ENCODE data around the gene SCFD1.
A peak's percentile ranks its signal among the peaks of the same experiment; 100 is the strongest.
"Not testable (repeated sequence)": the region's sequence is repeated elsewhere in the genome, so short reads cannot be mapped to it uniquely, and the experiment has no call there.

Gene SCFD1

DNA sequence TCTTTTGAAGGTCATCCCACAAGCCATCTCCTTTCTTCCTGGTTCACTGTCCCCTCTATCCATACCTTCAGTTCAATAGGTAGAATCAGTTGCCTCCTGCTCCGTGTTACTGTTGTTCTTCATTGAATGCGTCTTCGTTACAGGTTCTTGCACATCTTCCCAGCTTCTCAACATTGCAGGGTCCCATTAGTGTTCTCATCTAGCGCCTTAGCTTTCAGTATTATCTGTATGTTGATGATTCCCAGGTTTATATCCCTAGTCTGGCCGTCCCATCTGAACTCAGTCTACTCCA, 2.0 kb downstream of the SCFD1 start:
- Histone ChIP-seq H3K36me3 (ENCODE audit: insufficient read depth, low read length) (peaks cover 2% of the 10 kb centered on the region), H3K4me3 (ENCODE audit: low read length) (peak overlapping the region; percentile 72), H3K4me1 (ENCODE audit: insufficient read depth, low read length) (peaks cover 10% of the 10 kb centered on the region)

DNA sequence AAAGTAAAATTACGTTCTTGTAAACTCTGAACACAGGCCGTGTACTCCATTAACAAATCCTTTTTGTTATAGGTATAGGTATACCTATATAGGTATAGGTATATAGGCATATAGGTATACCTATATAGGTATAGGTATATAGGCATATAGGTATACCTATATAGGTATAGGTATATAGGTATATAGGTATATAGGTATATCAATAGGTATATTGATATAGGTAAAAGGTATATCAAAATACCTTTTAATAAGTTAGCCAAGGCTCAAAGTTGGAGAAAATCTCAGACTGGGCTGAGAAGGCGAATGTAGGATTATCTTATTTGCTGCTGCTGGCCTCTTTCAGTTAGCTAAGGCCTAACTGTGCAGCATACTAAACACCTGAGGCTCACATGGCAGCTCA, 3.4 kb downstream of the SCFD1 start:
- Histone ChIP-seq H3K9me3 (ENCODE audit: low read length) (peaks cover 4% of the 10 kb centered on the region), H2AFZ (ENCODE audit: low read depth, low read length) (no peak overlapping the region)

More for the DNA sequence above, 2.0 kb downstream of the SCFD1 start:
- Histone ChIP-seq H3K27me3 (ENCODE audit: insufficient read depth, low read length) (no peaks in the 10 kb centered on the region), H3K9me3 (ENCODE audit: low read length) (peaks cover 4% of the 10 kb centered on the region), H2AFZ (ENCODE audit: low read depth, low read length) (no peak overlapping the region)

DNA sequence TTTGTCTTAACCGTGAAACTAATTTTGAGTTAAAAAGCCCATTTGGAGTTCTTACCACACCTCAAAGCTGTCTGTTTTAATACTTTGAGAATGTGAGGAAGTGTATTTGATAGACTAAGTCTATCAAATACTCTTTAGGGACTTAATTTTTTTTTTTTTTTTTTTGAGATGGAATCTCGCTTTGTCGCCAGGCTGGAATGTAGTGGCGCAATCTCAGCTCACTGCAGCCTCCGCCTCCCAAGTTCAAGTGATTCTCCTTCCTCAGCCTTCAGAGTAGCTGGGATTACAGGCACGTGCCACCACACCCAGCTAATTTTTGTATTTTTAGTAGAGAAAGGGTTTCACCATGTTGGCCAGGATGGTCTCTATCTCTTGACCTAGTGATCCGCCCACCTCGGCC, 7.3 kb downstream of the SCFD1 start:
- H3K9me3 ChIP-seq (ENCODE audit: low read length); H3K4me1 ChIP-seq (ENCODE audit: insufficient read depth, low read length); H3K4me3 ChIP-seq (ENCODE audit: low read length); H2AFZ ChIP-seq (ENCODE audit: low read depth, low read length); H3K27me3 ChIP-seq (ENCODE audit: insufficient read depth, low read length): not testable (repeated sequence)
- peaks cover 22% of the 10 kb centered on the region for H3K36me3 ChIP-seq (ENCODE audit: insufficient read depth, low read length)

More for the DNA sequence above, 3.4 kb downstream of the SCFD1 start:
- Histone ChIP-seq H3K36me3 (ENCODE audit: insufficient read depth, low read length) (peaks cover 2% of the 10 kb centered on the region), H3K4me1 (ENCODE audit: insufficient read depth, low read length) (peaks cover 10% of the 10 kb centered on the region), H3K4me3 (ENCODE audit: low read length) (no peak overlapping the region), H3K27me3 (ENCODE audit: insufficient read depth, low read length) (no peaks in the 10 kb centered on the region)

- Histone ChIP-seq H3K9me3 (ENCODE audit: low read length) (peaks cover under 1% of the 10 kb centered on the region), H3K36me3 (ENCODE audit: insufficient read depth, low read length) (peaks cover 26% of the 10 kb centered on the region), H3K27me3 (ENCODE audit: insufficient read depth, low read length) (no peaks in the 10 kb centered on the region)
Observed at GRCh38 chr14:30630248-30630647, 8.1 kb downstream of the SCFD1 start.

DNA sequence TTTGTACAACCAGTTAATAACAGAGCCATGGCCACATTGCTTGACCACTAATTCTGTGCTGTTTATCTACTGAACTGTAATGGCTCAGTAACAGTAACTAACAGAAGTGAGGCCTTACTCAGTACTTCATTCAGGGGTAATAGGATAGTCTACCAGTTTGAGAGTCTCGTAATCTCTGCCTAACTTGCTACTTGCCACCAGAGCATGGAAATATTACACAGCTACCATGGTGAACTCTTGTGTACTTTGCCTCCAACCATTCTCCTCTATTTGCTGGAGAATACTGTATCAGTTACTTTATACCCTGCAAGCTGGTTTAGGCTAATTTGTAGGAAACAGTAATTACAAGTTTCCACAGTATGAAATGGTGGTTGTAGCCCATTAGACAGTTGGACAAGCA, 10.6 kb downstream of the SCFD1 start:
- no peak overlapping the region for H3K4me3 ChIP-seq (ENCODE audit: low read length)
- no peaks in the 10 kb centered on the region for H3K4me1 ChIP-seq (ENCODE audit: insufficient read depth, low read length)
- H3K36me3 ChIP-seq (ENCODE audit: insufficient read depth, low read length): peaks cover 31% of the 10 kb centered on the region
- H3K9me3 ChIP-seq (ENCODE audit: low read length): peaks cover 2% of the 10 kb centered on the region
- no peaks in the 10 kb centered on the region for H3K27me3 ChIP-seq (ENCODE audit: insufficient read depth, low read length)
- H2AFZ ChIP-seq (ENCODE audit: low read depth, low read length): no peak overlapping the region

More at GRCh38 chr14:30630248-30630647, 8.1 kb downstream of the SCFD1 start:
- Histone ChIP-seq H2AFZ (ENCODE audit: low read depth, low read length) (no peak overlapping the region), H3K4me3 (ENCODE audit: low read length) (no peak overlapping the region), H3K4me1 (ENCODE audit: insufficient read depth, low read length) (no peaks in the 10 kb centered on the region)

DNA sequence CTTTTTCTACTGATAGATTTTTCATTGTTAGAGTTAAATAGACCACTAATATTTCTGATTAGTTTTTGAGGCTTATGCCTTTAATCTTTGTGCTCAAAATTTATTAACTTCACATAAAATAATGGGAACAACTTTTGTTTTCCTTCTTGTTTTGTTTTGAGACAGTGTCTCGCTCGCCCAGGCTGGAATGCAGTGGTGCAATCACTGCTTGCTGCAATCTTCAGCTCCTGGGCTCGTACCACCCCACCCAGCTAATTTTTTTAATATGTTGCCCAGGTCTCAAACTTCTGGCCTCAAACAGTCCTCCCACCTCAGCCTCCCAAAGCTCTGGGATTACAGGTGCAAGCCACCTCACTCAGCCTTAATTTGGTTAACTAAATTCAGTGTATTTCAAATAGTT, 16.8 kb downstream of the SCFD1 start:
- Histone ChIP-seq H2AFZ (ENCODE audit: low read depth, low read length) (no peak overlapping the region), H3K9me3 (ENCODE audit: low read length) (peaks cover 4% of the 10 kb centered on the region), H3K36me3 (ENCODE audit: insufficient read depth, low read length) (peaks cover 47% of the 10 kb centered on the region), H3K4me1 (ENCODE audit: insufficient read depth, low read length) (no peaks in the 10 kb centered on the region), H3K4me3 (ENCODE audit: low read length) (no peak overlapping the region), H3K27me3 (ENCODE audit: insufficient read depth, low read length) (no peaks in the 10 kb centered on the region)

DNA sequence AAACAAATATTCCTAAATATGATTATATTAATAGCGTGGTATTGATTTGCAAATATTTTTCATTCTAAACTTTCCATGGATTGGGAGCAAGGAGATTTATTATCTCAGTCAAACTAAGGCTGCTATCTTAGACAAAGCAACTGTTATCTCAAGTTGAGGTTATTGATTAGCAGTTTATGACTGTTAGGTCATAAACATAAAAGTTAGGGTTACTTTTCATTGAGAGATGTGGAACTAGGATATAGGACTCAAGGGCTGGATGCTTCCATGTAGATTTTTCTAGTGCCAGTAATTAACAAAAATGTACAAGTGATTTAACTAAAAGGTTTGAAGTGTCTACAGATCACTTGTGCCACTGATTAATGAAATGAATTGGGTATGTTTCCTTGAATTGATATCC, 19.1 kb downstream of the SCFD1 start:
- Histone ChIP-seq H3K9me3 (ENCODE audit: low read length) (peaks cover 18% of the 10 kb centered on the region), H3K4me3 (ENCODE audit: low read length) (no peak overlapping the region), H3K36me3 (ENCODE audit: insufficient read depth, low read length) (peaks cover 53% of the 10 kb centered on the region), H3K4me1 (ENCODE audit: insufficient read depth, low read length) (no peaks in the 10 kb centered on the region), H2AFZ (ENCODE audit: low read depth, low read length) (no peak overlapping the region), H3K27me3 (ENCODE audit: insufficient read depth, low read length) (no peaks in the 10 kb centered on the region)

DNA sequence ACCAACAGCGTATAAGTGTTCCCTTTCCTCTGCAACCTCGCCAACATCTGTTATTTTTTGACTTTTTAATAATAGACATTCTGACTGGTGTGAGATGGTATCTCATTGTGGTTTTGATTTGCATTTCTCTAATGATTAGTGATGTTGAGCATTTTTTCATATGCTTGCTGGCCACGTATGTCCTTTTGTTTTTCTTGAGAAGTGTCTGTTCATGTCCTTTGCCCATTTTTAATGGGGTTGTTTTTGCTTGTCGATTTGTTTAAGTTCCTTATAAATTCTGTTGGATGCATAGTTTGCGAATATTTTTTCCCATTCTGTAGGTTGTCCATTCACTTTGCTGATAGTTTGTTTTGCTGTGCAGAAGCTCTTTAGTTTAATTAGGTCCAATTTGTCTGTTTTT, 22.3 kb downstream of the SCFD1 start:
- H3K27me3 ChIP-seq (ENCODE audit: insufficient read depth, low read length); H2AFZ ChIP-seq (ENCODE audit: low read depth, low read length); H3K4me1 ChIP-seq (ENCODE audit: insufficient read depth, low read length); H3K4me3 ChIP-seq (ENCODE audit: low read length): not testable (repeated sequence)
- H3K9me3 ChIP-seq (ENCODE audit: low read length): peaks cover 19% of the 10 kb centered on the region
- peaks cover 45% of the 10 kb centered on the region for H3K36me3 ChIP-seq (ENCODE audit: insufficient read depth, low read length)

DNA sequence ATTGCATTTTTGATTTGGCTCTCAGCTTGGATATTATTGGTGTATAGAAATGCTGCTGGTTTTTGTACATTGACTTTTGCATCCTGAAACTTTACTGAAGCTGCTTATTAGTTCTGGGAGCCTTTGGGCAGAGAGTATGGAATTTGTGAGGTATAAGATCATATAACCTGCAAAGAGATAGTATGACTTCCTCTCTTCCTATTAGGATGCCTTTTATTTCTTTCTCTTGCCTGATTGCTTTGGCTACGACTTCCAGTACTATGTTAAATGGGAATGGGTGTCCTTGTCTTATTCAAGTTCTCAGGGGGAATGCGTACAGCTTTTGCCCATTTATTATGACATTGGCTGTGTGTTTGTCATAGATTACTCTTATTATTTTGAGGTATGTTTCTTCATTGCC, 23.5 kb downstream of the SCFD1 start:
- Histone ChIP-seq H3K4me1 (ENCODE audit: insufficient read depth, low read length) (no peaks in the 10 kb centered on the region), H2AFZ (ENCODE audit: low read depth, low read length) (no peak overlapping the region), H3K27me3 (ENCODE audit: insufficient read depth, low read length) (no peaks in the 10 kb centered on the region), H3K36me3 (ENCODE audit: insufficient read depth, low read length) (peaks cover 48% of the 10 kb centered on the region), H3K9me3 (ENCODE audit: low read length) (peaks cover 19% of the 10 kb centered on the region), H3K4me3 (ENCODE audit: low read length) (no peak overlapping the region)

- Histone ChIP-seq H3K27me3 (ENCODE audit: insufficient read depth, low read length) (no peaks in the 10 kb centered on the region), H3K4me1 (ENCODE audit: insufficient read depth, low read length) (no peaks in the 10 kb centered on the region), H3K9me3 (ENCODE audit: low read length) (peaks cover 19% of the 10 kb centered on the region), H3K36me3 (ENCODE audit: insufficient read depth, low read length) (peaks cover 47% of the 10 kb centered on the region), H2AFZ (ENCODE audit: low read depth, low read length) (no peak overlapping the region), H3K4me3 (ENCODE audit: low read length) (no peak overlapping the region)
Observed at GRCh38 chr14:30648471-30648870, 26.4 kb downstream of the SCFD1 start.

DNA sequence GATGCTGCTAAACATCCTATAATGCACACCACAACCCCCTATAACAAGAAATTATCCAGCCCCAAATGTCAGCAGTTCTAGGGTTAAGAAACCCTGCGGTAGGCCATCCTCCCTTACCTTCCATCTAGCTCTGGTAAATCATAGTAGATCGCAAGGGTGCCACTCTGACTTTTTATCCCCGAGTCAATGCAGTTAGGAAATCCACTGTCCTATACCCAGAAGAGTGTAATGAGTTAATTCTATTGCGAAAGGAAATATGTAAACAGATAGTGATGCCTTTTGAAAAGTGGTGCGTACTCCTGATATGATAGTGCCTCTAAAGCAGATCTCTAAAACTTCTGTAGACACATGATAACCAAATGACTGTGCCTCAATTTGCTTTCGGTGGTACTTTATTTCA, 29.8 kb downstream of the SCFD1 start:
- H3K4me3 ChIP-seq (ENCODE audit: low read length): no peak overlapping the region
- no peaks in the 10 kb centered on the region for H3K9me3 ChIP-seq (ENCODE audit: low read length)
- peaks cover 55% of the 10 kb centered on the region for H3K36me3 ChIP-seq (ENCODE audit: insufficient read depth, low read length)
- no peaks in the 10 kb centered on the region for H3K27me3 ChIP-seq (ENCODE audit: insufficient read depth, low read length)
- no peak overlapping the region for H2AFZ ChIP-seq (ENCODE audit: low read depth, low read length)
- no peaks in the 10 kb centered on the region for H3K4me1 ChIP-seq (ENCODE audit: insufficient read depth, low read length)

DNA sequence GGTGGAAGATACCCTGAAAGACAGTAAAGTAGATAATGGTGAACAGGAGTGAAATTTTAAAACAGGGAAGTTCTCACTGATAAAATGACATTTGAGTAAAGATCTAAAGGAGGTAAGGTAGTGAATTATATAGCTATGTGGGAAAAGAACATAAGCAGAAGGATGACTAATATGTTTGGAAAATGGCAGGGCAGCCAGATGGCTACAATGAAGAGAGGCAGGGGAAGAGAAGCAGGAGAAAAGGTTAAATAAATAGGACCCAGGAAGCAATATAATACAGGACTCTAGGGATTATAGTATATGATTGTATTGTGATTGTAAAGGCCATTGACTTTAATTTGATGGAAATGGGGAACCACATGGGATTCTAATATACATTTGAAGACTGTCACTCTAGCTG, 33.0 kb downstream of the SCFD1 start:
- Histone ChIP-seq H3K4me1 (ENCODE audit: insufficient read depth, low read length) (no peaks in the 10 kb centered on the region), H3K9me3 (ENCODE audit: low read length) (no peaks in the 10 kb centered on the region), H3K36me3 (ENCODE audit: insufficient read depth, low read length) (peaks cover 62% of the 10 kb centered on the region), H3K4me3 (ENCODE audit: low read length) (no peak overlapping the region), H2AFZ (ENCODE audit: low read depth, low read length) (no peak overlapping the region), H3K27me3 (ENCODE audit: insufficient read depth, low read length) (no peaks in the 10 kb centered on the region)

DNA sequence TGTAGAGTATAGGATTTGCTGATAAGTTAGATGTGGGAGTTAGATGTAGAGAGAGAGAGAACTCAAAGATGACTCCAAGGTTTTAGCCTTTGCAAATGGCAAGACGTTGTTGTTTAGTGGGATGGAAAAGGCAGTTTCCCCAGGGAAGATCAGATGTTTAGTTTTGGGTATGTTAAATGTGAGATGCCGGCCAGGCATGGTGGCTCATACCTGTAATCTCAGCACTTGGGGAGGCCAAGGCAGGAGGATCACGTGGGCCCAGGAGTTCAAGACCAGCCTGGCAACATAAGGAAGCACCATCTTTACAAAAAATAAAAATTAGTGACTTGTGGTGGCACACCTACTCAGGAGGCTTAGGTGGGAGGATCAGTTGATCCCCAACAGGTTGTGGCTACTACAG, 33.5 kb downstream of the SCFD1 start:
- peaks cover 57% of the 10 kb centered on the region for H3K36me3 ChIP-seq (ENCODE audit: insufficient read depth, low read length)
- H3K9me3 ChIP-seq (ENCODE audit: low read length): no peaks in the 10 kb centered on the region
- no peak overlapping the region for H3K4me3 ChIP-seq (ENCODE audit: low read length)
- no peak overlapping the region for H2AFZ ChIP-seq (ENCODE audit: low read depth, low read length)
- H3K4me1 ChIP-seq (ENCODE audit: insufficient read depth, low read length): no peaks in the 10 kb centered on the region
- H3K27me3 ChIP-seq (ENCODE audit: insufficient read depth, low read length): no peaks in the 10 kb centered on the region

- Histone ChIP-seq H2AFZ (ENCODE audit: low read depth, low read length) (no peak overlapping the region), H3K4me1 (ENCODE audit: insufficient read depth, low read length) (no peaks in the 10 kb centered on the region), H3K4me3 (ENCODE audit: low read length) (no peak overlapping the region), H3K27me3 (ENCODE audit: insufficient read depth, low read length) (no peaks in the 10 kb centered on the region), H3K9me3 (ENCODE audit: low read length) (no peaks in the 10 kb centered on the region), H3K36me3 (ENCODE audit: insufficient read depth, low read length) (peaks cover 57% of the 10 kb centered on the region)
Observed at GRCh38 chr14:30656190-30656632, 34.1 kb downstream of the SCFD1 start.
